Measurements from ENCODE around the gene IRGQ.

DNA sequence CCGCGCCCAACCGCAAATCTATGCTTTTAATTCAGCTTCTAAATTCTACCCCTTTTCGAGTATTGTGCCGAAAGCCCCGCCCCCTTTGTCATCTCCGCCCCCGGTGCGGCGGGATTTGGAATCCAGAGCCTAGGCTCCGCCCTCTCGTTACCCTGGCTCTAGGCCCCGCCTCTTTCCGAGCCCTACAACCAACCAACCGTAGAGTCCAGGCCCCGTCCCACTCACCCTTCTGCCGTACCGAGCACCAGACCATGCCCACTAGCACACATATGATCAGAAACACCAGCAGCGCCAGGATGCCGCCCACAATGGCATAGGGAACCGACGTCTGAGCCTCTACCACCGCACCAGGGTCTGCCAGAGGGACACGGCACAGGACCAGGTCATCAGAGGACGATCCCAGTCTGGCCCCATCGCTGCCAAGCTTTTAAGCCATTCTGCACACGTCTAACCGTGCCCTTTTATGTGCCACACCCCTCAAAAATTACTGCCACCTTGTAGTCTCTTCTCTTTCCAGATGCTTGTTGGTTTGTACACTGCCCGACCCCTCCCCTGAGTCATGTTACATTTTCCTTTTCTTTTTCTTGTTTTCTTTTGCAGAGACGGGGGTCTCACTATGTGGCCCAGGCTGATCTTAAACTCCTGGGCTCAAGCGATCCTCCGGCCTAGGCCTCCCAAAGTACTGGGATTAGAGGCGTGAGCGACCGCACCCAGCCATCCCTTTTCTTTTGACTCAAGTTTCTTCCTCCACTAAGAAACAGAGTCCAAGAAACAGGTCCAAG, 28.1 kb upstream of the IRGQ start:
- TF ChIP-seq, protein P1, sequence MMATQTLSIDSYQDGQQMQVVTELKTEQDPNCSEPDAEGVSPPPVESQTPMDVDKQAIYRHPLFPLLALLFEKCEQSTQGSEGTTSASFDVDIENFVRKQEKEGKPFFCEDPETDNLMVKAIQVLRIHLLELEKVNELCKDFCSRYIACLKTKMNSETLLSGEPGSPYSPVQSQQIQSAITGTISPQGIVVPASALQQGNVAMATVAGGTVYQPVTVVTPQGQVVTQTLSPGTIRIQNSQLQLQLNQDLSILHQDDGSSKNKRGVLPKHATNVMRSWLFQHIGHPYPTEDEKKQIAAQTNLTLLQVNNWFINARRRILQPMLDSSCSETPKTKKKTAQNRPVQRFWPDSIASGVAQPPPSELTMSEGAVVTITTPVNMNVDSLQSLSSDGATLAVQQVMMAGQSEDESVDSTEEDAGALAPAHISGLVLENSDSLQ (IDR thresholded peaks at IDR 0.05) = no peak
- TF ChIP-seq FOXM1 (IDR thresholded peaks at IDR 0.05; ENCODE audit: borderline replicate concordance) (no peak), ZNF384 (IDR thresholded peaks at IDR 0.05) (no peak), CTBP1 (IDR thresholded peaks at IDR 0.05; ENCODE audit: borderline replicate concordance) (no peak), FOXA1 (IDR thresholded peaks at IDR 0.05) (no peak), BHLHE40 (IDR thresholded peaks at IDR 0.05; ENCODE audit: borderline replicate concordance) (no peak), ELF4 (IDR thresholded peaks at IDR 0.05) (no peak), SUZ12 (IDR thresholded peaks at IDR 0.05) (no peak), ARNT (IDR thresholded peaks at IDR 0.05) (no peak), HDGF (IDR thresholded peaks at IDR 0.05; ENCODE audit: borderline replicate concordance) (no peak), NFRKB (IDR thresholded peaks at IDR 0.05) (no peak), L3MBTL2 (conservative IDR thresholded peaks at IDR 0.05) (no peak), FOXK2 (IDR thresholded peaks at IDR 0.05) (no peak)

All from HEK293T (cell line).